ENCODE results near the gene LENEP. TPM values are rescaled to one million over a fixed set of nuclear protein-coding genes. Genes with fewer than 3 reads are reported as not detected.

The LENEP gene
- total and polyA plus RNA-seq, 2 donors = 0.09 to 0.16 TPM

DNA sequence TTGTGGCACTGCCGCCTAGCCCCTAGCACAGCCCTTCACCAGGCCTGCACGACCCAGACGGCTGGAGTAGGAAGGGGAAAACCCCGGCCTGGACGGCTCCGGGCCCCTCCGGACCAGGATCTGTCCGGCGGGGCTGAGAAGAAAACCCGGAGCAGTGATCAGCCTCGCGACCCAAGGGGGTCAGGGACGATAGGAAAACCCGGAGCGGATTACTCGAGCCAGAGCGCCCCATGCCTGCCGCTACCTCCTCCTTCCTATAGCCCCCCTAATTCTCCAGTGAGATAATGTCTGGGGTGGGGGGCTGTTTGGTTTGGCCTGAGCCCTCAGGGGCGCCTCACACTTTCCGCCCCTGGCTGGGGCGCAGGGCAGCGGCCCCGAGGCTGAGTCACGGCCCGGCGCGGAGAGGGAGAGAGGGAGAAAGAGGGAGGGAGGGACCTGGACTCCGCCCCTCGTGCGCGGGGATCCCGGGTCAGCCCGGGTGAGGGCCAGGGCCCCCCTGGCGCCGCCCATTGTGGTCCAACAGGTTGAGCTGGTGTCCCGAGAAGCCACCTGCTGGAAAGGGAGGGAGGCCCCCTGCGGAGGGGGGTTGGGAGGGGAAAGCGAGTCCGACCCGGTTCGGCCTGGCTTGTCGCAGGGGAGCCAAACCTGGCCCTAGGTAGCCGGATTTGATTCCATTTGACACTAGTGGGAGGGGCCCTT is 7.5 kb downstream of the LENEP start:
- H3K27ac ChIP-seq (ENCODE audit: low read depth in 1 of 2, low read length in 1 of 2) = peak overlapping the region; percentile 79 to 83
- peaks cover 3 to 84% of the 10 kb centered on the region in 2 donors for H3K4me1 ChIP-seq (ENCODE audit: control insufficient read depth in 2 of 2, insufficient read depth in 2 of 2, low read length in 2 of 2)
- peaks cover 0 to 19% of the 10 kb centered on the region in 2 donors for H3K9me3 ChIP-seq (ENCODE audit: control insufficient read depth in 2 of 2, insufficient read depth in 1 of 2, low read length in 1 of 2)
- peak overlapping the region; percentile 47 to 48 for H3K4me3 ChIP-seq (ENCODE audit: low read length in 2 of 2)
- no peaks in the 10 kb centered on the region for H3K36me3 ChIP-seq (ENCODE audit: control insufficient read depth in 2 of 2, insufficient read depth in 2 of 2, low read length in 1 of 2)
- WGBS = 1% methylated on average over 43 of the region's 43 CpGs
- peaks cover 62 to 96% of the 10 kb centered on the region in 2 donors for H3K27me3 ChIP-seq (ENCODE audit: control insufficient read depth in 2 of 2, insufficient read depth in 1 of 2, low read length in 1 of 2)
- peak in 1 of 9 donors; percentile 72 for DNase-seq (ENCODE audit: low read depth in 6 of 9, low spot score in 9 of 9)

DNA sequence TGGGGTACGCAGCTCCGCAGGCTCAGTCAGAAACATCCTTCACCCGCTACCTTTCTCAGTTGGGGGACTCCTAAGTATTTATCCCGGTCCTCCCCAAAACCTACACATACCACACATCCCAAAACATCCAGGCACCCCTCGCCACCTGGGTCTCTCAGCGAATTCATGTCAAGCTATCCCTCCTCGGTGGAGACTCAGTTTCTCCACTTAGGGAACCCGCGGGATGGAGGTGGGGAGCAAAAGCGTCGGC is 8.0 kb downstream of the LENEP start:
- Histone ChIP-seq H3K4me3 (ENCODE audit: low read length in 2 of 2) (peak overlapping the region; percentile 47 to 48), H3K27me3 (ENCODE audit: control insufficient read depth in 2 of 2, insufficient read depth in 1 of 2, low read length in 1 of 2) (peaks cover 58 to 95% of the 10 kb centered on the region in 2 donors), H3K36me3 (ENCODE audit: control insufficient read depth in 2 of 2, insufficient read depth in 2 of 2, low read length in 1 of 2) (no peaks in the 10 kb centered on the region), H3K4me1 (ENCODE audit: control insufficient read depth in 2 of 2, insufficient read depth in 2 of 2, low read length in 2 of 2) (peaks cover 3 to 89% of the 10 kb centered on the region in 2 donors), H3K9me3 (ENCODE audit: control insufficient read depth in 2 of 2, insufficient read depth in 1 of 2, low read length in 1 of 2) (peaks cover 0 to 19% of the 10 kb centered on the region in 2 donors), H3K27ac (ENCODE audit: low read depth in 1 of 2, low read length in 1 of 2) (peak overlapping the region; percentile 79 to 87)
- DNase-seq (ENCODE audit: low read depth in 6 of 9, low spot score in 9 of 9) = no peak
- 2% methylated on average over 11 of the region's 11 CpGs for WGBS

DNA sequence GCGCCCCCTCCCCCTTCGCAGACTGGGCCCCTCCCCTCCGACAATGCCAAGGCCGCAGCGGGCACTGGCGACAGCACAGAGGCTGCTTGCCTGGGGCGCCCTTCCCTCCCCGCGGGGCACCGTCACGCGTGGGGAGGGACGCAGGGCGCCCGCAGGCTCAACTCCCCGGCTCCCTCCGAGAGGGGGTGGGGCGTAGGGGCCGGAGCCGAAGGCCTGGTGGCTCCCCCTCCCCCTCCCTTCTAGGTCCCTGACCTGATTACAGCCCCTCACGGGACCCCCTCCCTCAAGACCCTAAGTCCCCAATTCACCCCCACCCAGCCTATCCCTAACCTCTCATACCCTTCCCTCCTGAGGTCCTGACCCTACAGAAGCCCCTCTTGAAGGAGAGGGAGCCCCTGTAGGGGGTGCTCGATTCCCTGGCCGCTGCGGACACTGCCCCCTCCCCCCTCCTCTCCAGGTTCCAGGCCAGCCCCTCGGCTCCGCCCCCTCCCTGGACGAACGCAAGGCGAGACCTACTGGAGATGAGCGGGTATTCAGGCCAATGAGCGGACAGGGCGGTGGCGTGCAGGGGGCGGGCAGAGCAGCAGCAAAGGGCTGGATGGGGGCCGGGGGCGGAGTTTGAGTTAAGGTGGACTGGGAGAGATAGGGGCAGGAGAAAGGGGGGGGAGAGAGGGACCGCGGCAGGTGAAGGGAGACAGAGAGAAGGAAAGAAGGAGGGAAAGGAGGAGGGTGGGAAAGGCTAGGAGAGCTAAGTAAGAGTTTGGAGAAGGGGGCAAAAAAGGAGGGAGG is 8.5 kb downstream of the LENEP start:
- Histone ChIP-seq H3K27ac (ENCODE audit: low read depth in 1 of 2, low read length in 1 of 2) (peak overlapping the region; percentile 79 to 87), H3K36me3 (ENCODE audit: control insufficient read depth in 2 of 2, insufficient read depth in 2 of 2, low read length in 1 of 2) (no peaks in the 10 kb centered on the region), H3K4me3 (ENCODE audit: low read length in 2 of 2) (peak overlapping the region; percentile 47 to 48), H3K27me3 (ENCODE audit: control insufficient read depth in 2 of 2, insufficient read depth in 1 of 2, low read length in 1 of 2) (peaks cover 54 to 91% of the 10 kb centered on the region in 2 donors), H3K9me3 (ENCODE audit: control insufficient read depth in 2 of 2, insufficient read depth in 1 of 2, low read length in 1 of 2) (peaks cover 0 to 19% of the 10 kb centered on the region in 2 donors), H3K4me1 (ENCODE audit: control insufficient read depth in 2 of 2, insufficient read depth in 2 of 2, low read length in 2 of 2) (peaks cover 3 to 94% of the 10 kb centered on the region in 2 donors)
- peak in 4 of 9 donors; percentile 68 to 87 (median 72) for DNase-seq (ENCODE audit: low read depth in 6 of 9, low spot score in 9 of 9)
- 1% methylated on average over 38 of the region's 38 CpGs for WGBS

DNA sequence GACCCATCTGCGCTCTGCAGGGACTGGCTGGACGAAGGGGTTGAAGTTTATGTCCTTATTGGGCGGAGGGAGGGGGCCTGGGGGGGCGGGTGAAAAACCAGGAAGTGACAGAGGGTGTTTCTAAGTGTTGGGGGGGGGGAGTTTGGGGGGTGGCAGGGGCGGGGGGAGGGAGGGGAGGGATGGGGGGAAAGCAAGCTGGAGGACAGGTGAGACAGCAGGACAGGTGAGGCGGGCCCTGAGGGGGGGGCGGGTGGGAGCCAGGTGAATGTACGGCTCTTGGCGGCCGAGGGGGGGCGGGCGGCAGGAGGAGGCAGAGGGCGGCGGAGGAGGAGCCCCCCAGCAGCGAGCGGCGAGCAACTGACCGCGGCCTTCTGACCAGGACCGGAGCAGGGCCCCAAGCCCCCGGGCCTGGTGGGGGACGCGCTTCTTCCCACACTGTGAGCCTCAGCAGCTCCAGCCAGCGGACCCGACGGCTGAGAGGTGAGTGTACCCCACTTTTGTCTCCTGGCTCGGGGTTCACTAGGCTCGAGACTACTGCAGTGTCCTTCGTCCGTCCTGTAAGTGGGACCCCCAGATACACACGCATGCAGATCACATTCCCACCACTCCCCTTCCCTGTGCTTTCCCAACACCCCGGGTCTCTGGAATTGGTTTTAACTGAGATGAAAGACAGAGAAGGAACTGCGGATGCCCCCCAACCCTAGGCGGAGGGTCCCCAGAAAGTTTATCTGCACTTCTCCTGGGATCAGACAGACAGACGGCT is 9.3 kb downstream of the LENEP start, which contains the start of gene ZBTB7B:
Gene ZBTB7B (plus strand): TSS at position 339 of the 763 bp plus-strand sequence. CDS start 11,859 bp downstream, outside the sequence.
- Histone ChIP-seq H3K9me3 (ENCODE audit: control insufficient read depth in 2 of 2, insufficient read depth in 1 of 2, low read length in 1 of 2) (peaks cover 0 to 19% of the 10 kb centered on the region in 2 donors), H3K36me3 (ENCODE audit: control insufficient read depth in 2 of 2, insufficient read depth in 2 of 2, low read length in 1 of 2) (no peaks in the 10 kb centered on the region), H3K27ac (ENCODE audit: low read depth in 1 of 2, low read length in 1 of 2) (peak within 1 kb of the TSS; percentile 79 to 87), H3K4me3 (ENCODE audit: low read length in 2 of 2) (peak within 1 kb of the TSS; percentile 48 to 52), H3K4me1 (ENCODE audit: control insufficient read depth in 2 of 2, insufficient read depth in 2 of 2, low read length in 2 of 2) (peaks cover 3 to 94% of the 10 kb centered on the region in 2 donors), H3K27me3 (ENCODE audit: control insufficient read depth in 2 of 2, insufficient read depth in 1 of 2, low read length in 1 of 2) (peaks cover 47 to 84% of the 10 kb centered on the region in 2 donors)
- 2% methylated on average over 34 of the region's 35 CpGs for WGBS
- DNase-seq (ENCODE audit: low read depth in 6 of 9, low spot score in 9 of 9) = no peak

DNA sequence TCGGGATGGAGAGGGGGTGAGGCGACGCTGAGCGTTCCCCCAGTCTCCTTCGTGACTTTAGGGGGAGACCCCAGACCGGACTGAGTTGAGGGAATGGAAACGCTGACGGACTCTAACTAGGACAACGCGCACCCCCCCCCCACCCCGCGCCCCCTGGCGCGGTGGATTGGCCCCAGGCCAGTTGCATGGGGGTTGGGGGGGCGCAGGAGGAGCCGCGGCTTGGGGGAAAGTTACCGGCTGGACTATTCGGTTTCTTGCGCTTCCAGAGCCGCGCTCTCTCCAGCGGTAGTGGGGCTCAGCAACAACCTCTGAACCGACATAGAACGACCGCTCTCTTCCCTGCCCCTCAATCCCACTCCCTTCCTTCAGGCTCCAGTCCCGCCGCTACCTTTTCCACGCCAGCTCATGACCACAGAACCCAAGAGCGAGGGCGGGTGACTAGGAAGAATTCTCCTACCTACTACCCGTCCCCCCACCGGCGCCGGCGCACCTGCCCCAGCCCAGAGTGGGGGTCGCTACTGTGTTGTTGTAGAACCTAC is 9.9 kb downstream of the LENEP start:
- Histone ChIP-seq H3K36me3 (ENCODE audit: control insufficient read depth in 2 of 2, insufficient read depth in 2 of 2, low read length in 1 of 2) (no peaks in the 10 kb centered on the region), H3K4me3 (ENCODE audit: low read length in 2 of 2) (peak overlapping the region; percentile 48 to 52), H3K4me1 (ENCODE audit: control insufficient read depth in 2 of 2, insufficient read depth in 2 of 2, low read length in 2 of 2) (peaks cover 3 to 94% of the 10 kb centered on the region in 2 donors), H3K27me3 (ENCODE audit: control insufficient read depth in 2 of 2, insufficient read depth in 1 of 2, low read length in 1 of 2) (peaks cover 42 to 80% of the 10 kb centered on the region in 2 donors), H3K27ac (ENCODE audit: low read depth in 1 of 2, low read length in 1 of 2) (peak overlapping the region; percentile 51 to 86), H3K9me3 (ENCODE audit: control insufficient read depth in 2 of 2, insufficient read depth in 1 of 2, low read length in 1 of 2) (peaks cover 0 to 16% of the 10 kb centered on the region in 2 donors)
- WGBS = 1% methylated on average over 37 of the region's 37 CpGs
- DNase-seq (ENCODE audit: low read depth in 6 of 9, low spot score in 9 of 9) = no peak

DNA sequence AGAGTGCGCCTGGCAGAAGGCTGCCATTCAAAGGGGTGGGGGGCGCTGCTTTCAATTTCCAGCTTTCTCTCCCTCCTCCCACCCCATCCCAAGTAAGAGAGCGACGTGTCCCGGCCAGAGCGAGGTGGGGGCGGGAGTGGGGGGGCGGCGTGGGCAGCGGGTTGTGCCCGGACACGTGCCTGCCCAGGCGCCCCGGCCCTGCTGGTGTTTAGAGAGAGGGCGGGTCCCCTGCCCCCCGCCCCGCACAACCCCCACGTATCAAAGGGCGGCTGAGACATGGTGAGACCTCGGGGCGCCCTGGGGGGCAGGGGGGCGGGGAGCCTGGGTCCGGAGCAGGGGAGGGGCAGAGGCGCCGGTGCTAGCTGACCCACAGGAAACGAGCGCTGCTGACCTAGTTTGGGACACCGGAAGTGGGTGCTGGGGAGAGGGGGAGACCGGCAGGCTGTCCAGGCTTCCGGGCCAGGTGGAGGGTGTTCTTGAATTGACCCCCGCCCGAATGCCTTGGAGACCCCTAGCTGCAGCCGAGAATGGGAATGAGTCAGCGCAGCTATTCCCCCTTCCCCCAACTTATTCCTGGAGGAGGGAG is 10.5 kb downstream of the LENEP start:
- peaks cover 42 to 79% of the 10 kb centered on the region in 2 donors for H3K27me3 ChIP-seq (ENCODE audit: control insufficient read depth in 2 of 2, insufficient read depth in 1 of 2, low read length in 1 of 2)
- H3K9me3 ChIP-seq (ENCODE audit: control insufficient read depth in 2 of 2, insufficient read depth in 1 of 2, low read length in 1 of 2) = peaks cover 0 to 16% of the 10 kb centered on the region in 2 donors
- WGBS = 9% methylated on average over 34 of the region's 34 CpGs
- peak overlapping the region; percentile 48 to 52 for H3K4me3 ChIP-seq (ENCODE audit: low read length in 2 of 2)
- no peaks in the 10 kb centered on the region for H3K36me3 ChIP-seq (ENCODE audit: control insufficient read depth in 2 of 2, insufficient read depth in 2 of 2, low read length in 1 of 2)
- DNase-seq (ENCODE audit: low read depth in 6 of 9, low spot score in 9 of 9) = no peak
- H3K27ac ChIP-seq (ENCODE audit: low read depth in 1 of 2, low read length in 1 of 2) = peak overlapping the region; percentile 51 to 86
- H3K4me1 ChIP-seq (ENCODE audit: control insufficient read depth in 2 of 2, insufficient read depth in 2 of 2, low read length in 2 of 2) = peaks cover 3 to 94% of the 10 kb centered on the region in 2 donors

DNA sequence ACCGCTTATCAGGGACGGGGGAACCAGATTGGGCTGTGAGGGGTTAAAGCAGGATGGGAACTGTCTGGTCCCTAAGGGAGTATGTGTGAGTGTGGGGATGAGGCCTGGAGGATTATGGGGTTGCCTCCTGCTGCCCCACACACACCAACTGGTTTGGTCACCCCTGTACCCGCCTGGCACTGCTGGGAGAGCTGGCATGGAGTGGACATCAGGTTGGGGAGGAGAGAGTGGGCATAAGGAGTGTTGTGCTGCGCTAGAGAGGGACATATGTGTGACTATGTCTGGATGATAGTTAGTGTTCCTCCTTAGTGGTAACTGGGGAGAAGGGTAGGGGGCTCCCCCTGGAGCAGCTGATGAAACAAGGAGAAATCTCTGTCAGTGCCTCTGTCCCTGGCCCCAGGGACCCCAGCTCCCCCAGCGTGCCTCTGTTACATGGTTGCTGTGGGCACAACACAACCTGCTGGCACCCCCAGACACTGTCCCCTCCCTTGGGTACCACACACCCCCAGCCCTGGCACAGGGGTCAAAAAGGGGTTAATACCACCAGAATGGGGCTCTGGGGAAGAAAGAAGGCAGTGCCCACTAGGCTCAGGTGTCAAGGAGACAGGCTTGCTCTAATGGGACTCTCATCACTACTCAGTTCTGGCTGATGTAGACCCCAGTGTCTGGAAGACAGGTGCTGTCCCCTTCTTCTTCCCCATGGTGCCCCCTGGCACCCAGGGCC is 11.1 kb downstream of the LENEP start:
- 92% methylated on average over 5 of the region's 5 CpGs for WGBS
- peaks cover 39 to 79% of the 10 kb centered on the region in 2 donors for H3K27me3 ChIP-seq (ENCODE audit: control insufficient read depth in 2 of 2, insufficient read depth in 1 of 2, low read length in 1 of 2)
- DNase-seq (ENCODE audit: low read depth in 6 of 9, low spot score in 9 of 9) = no peak
- H3K4me1 ChIP-seq (ENCODE audit: control insufficient read depth in 2 of 2, insufficient read depth in 2 of 2, low read length in 2 of 2) = peaks cover 2 to 94% of the 10 kb centered on the region in 2 donors
- H3K4me3 ChIP-seq (ENCODE audit: low read length in 2 of 2) = peak overlapping the region; percentile 48 to 52
- H3K9me3 ChIP-seq (ENCODE audit: control insufficient read depth in 2 of 2, insufficient read depth in 1 of 2, low read length in 1 of 2) = peaks cover 0 to 16% of the 10 kb centered on the region in 2 donors
- no peaks in the 10 kb centered on the region for H3K36me3 ChIP-seq (ENCODE audit: control insufficient read depth in 2 of 2, insufficient read depth in 2 of 2, low read length in 1 of 2)
- H3K27ac ChIP-seq (ENCODE audit: low read depth in 1 of 2, low read length in 1 of 2) = peak overlapping the region; percentile 10 to 28

All from thymus (tissue), 11 donors.